HCT116 (cell line): ENCODE data around the gene UCKL1.

Experiments used
- CTCF ChIP-seq, 3 experiments: fragments of 200-600 bp in 1 of 3; sonication (generic) in 1 of 3; IDR thresholded peaks in 2 of 3; conservative IDR thresholded peaks in 1 of 3; 2 replicates each; pipeline ENCODE4 v1.5.1; 2012 to 2017; ENCODE audit warnings: low read depth in 2 of 3, low read length in 2 of 3, antibody characterized with exemption in 1 of 3, borderline replicate concordance in 1 of 3, control low read depth in 1 of 3, mild to moderate bottlenecking in 1 of 3, mixed read lengths in 1 of 3, mixed run types in 1 of 3, moderate library complexity in 1 of 3; ENCODE audit not compliant: insufficient read depth in 1 of 3
- ELF1 ChIP-seq: IDR thresholded peaks from 2 replicates; pipeline ENCODE4 v1.6.1; 2012; ENCODE audit warnings: low read depth, borderline replicate concordance
- EZH2 ChIP-seq: fragments of 200-600 bp; sonication (generic); IDR thresholded peaks from 2 replicates; pipeline ENCODE4 v1.6.1; 2017; ENCODE audit warnings: antibody characterized with exemption, mixed run types
- EZH2phosphoT487 ChIP-seq: fragments of 200-600 bp; IDR thresholded peaks from 2 replicates; pipeline ENCODE4 v1.6.1; 2018; ENCODE audit warnings: antibody characterized with exemption, borderline replicate concordance
- FOSL1 ChIP-seq: IDR thresholded peaks from 2 replicates; pipeline ENCODE4 v1.6.1; 2012; ENCODE audit warnings: low read depth
- MAX ChIP-seq: IDR thresholded peaks from 2 replicates; pipeline ENCODE4 v1.6.1; 2012
- POLR2A ChIP-seq: IDR thresholded peaks from 2 replicates; pipeline ENCODE4 v1.7.0; 2011; ENCODE audit warnings: borderline replicate concordance; ENCODE audit not compliant: insufficient read depth, insufficient read length; ENCODE audit errors: extremely low read depth
- POLR2AphosphoS5 ChIP-seq: IDR thresholded peaks from 2 replicates; pipeline ENCODE4 v1.6.1; 2011; ENCODE audit warnings: mild to moderate bottlenecking, low read depth, low read length, moderate library complexity
- REST ChIP-seq: IDR thresholded peaks from 2 replicates; pipeline ENCODE4 v1.6.1; 2012; ENCODE audit warnings: low read depth
- SIN3A ChIP-seq: IDR thresholded peaks from 2 replicates; pipeline ENCODE4 v1.6.1; 2012; ENCODE audit warnings: low read depth
- SRF ChIP-seq: IDR thresholded peaks from 2 replicates; pipeline ENCODE4 v1.6.1; 2012; ENCODE audit warnings: low read depth
- TCF7L2 ChIP-seq: IDR thresholded peaks from 2 replicates; pipeline ENCODE4 v1.7.0; 2011; ENCODE audit warnings: borderline replicate concordance, inconsistent platforms; ENCODE audit not compliant: insufficient read depth, insufficient read length; ENCODE audit errors: extremely low read depth
- YY1 ChIP-seq: IDR thresholded peaks from 2 replicates; pipeline ENCODE4 v1.6.1; 2011; ENCODE audit warnings: low read length, low read depth, moderate library complexity, mild to moderate bottlenecking; ENCODE audit not compliant: insufficient replicate concordance; ENCODE audit errors: extremely low read depth
- ZNF274 ChIP-seq: fragments of 200-500 bp; sonication (Bioruptor generic); IDR thresholded peaks from 2 replicates; pipeline ENCODE4 v1.6.1; 2014; ENCODE audit warnings: mild to moderate bottlenecking, low read depth, low read length, inconsistent platforms

GRCh38 chr20:63970714-63971431 lies 14.7 kb upstream of the UCKL1 start:
- TF ChIP-seq POLR2A (no peak), MAX (no peak), CTCF (IDR thresholded peaks at IDR 0.05 in 2 of 3, conservative IDR thresholded peaks at IDR 0.05 in 1 of 3; ENCODE audit: borderline replicate concordance in 1 of 3, insufficient read depth in 1 of 3, low read depth in 2 of 3, low read length in 2 of 3) (no peak), TCF7L2 (no peak), EZH2 (no peak), YY1 (no peak), EZH2phosphoT487 (no peak), ELF1 (no peak), SIN3A (no peak), REST (no peak), POLR2AphosphoS5 (no peak), FOSL1 (no peak), ZNF274 (no peak), SRF (no peak)
